HG03571 (cell line): ENCODE results near the gene KLC1.

Source experiments
- ATAC-seq: cut with Tn5 transposase; IDR thresholded peaks from one replicate; pipeline ENCODE4 v1.9.1; 2021; ENCODE audit not compliant: unreplicated experiment

Gene KLC1

GRCh38 chr14:103716091-103716801, 87.2 kb downstream of the KLC1 start:
- peak; percentile 4 for ATAC-seq

GRCh38 chr14:103716899-103717411, 87.9 kb downstream of the KLC1 start:
- ATAC-seq = no peak

DNA sequence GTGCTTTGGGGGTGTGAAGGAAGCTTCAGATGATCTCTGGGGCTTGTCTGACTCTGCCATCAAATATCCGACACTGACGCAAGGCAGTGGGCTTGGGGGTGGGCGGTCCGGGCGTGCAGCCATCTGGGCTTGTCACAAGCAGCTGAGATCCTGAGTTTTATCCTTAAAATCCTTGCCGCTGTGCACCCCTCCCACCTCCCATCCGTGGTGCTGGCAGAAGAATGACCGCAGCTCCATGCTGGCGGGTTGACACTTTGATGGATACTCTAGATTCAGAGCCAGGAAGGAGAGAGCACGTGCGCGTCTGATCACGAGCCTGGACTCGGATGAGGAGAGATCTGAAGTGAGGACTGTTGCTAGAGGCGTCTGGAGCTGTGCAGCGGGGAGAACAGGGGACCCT, 89.6 kb downstream of the KLC1 start:
- no peak for ATAC-seq

DNA sequence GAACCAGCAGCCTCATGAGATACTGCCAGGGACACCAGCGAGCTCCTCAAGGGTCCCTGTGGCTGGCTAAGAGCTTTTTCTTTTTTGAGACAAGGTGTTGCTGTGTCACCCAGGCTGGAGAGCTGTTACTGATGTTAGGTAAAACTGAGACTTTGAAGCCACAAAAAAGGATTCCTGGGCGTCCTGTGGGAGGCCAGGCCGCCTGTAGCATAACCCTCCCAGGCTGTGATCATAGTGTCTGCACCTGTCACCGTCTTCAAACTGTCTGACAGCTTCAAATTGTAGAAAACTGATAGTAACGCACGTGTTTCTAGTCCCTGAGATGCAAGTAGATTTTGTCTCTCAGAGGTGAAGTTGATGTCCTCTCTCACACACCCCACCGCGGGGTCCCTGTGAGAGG, 90.7 kb downstream of the KLC1 start:
- ATAC-seq = no peak

DNA sequence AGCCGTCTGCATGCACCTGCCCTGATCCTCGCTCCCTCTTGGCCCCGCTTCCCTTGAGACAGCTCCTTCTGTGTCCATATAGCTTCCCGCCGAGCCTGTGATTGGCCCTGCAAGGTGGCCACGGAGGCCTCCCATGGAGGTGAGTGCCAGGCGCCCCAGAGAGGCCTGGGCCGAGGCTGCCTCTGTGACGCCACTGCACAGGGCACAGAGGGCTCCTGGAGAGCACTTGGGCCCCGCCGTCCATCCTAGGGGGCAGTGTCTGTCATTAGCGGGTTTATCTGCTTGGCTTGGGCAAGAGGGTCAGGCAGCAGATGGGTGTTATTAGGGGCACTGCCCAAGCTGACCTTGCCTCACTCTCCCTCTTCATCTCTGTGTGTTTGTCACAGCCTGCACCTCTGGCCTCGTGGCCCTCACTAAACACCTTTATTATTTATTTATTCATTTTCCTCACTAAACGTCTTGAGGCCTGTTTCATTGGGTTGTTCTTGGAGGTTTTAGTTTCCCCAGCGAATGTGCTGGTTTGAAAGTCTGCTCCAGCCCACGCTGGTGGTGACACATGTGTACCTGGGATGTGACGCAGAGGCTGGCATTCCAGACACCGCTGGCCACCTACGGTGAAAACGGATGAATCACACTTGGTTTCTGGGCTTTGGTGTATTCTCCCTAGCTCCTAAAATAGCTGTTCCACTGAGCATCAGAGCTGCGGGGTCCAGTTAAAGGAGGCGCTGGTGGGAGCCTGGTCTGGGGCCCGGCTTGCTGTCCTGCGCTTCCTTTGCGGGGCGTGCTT, 92.5 kb downstream of the KLC1 start:
- no peak for ATAC-seq

DNA sequence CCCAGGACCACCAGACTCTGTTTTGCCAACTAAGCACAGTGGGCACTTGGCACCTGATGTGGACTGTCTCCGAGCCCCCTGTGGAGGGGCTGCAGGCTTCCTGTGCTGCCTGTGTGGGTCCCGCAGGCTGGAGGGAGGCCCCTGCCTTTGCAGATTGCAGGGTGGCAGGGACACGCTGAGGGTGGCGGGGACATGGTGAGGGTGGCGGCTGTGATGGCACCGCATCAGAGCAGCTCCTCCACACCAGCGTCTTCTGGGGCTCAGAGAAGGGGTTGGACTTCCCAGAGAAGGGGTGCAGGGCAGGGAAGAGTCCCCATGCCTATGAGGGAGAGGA, 94.7 kb downstream of the KLC1 start:
- ATAC-seq = no peak

GRCh38 chr14:103724116-103724515, 95.1 kb downstream of the KLC1 start:
- ATAC-seq = no peak

DNA sequence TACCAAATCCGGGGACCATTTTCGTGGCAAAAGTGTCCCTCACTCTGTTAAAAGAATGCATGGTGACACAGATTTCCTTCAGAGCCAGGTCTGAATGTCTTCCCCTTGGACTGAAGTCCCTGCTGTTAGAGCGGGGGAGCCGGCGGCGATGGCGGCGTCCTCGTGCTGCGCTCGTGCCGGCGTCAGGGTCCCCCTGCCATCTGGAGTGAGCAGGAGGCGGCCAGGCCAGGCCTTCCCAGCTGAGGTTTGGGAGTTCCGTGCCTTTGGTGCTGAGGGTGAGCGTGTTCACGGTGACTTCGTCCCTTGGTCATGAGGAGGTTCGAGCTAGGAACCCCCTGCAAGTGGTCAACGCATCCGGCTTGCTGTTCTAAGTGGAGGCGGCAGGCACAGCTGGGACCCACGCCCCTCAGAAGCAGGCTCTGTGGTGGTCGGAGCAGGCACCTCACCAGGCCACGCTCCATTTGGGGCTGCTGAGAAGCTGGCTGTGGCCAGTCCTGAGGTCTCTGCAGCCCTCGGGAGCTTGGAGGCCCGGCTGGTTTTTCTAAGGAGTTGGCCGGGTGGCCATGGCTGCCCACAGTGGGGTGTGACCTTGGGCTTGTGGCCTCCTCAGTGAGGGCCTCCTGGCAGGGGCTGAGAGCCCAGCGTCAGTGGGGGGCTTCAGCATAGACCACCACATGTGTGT, 96.1 kb downstream of the KLC1 start:
- ATAC-seq = no peak

- ATAC-seq = no peak
Measured at GRCh38 chr14:103725739-103726395, 96.9 kb downstream of the KLC1 start.

DNA sequence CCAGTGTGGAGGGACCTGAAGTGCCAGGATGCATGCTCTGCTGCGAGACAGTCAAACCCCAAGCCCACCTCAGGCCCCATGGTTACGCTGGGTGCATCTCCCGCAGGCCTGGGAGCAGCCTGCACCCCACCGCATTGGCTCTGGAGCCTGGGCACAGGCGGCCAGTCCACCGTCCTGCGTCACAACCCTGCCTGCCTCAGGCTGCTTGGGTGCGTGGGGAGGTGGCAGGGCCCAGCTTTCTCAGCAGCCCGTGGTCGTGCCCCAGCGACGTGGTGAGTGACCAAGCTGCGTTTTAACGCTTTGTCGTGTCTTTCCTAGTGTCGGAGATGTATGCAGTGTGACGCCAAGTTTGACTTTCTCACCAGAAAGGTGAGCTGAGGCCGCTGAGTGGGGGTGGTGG, 97.5 kb downstream of the KLC1 start:
- no peak for ATAC-seq

DNA sequence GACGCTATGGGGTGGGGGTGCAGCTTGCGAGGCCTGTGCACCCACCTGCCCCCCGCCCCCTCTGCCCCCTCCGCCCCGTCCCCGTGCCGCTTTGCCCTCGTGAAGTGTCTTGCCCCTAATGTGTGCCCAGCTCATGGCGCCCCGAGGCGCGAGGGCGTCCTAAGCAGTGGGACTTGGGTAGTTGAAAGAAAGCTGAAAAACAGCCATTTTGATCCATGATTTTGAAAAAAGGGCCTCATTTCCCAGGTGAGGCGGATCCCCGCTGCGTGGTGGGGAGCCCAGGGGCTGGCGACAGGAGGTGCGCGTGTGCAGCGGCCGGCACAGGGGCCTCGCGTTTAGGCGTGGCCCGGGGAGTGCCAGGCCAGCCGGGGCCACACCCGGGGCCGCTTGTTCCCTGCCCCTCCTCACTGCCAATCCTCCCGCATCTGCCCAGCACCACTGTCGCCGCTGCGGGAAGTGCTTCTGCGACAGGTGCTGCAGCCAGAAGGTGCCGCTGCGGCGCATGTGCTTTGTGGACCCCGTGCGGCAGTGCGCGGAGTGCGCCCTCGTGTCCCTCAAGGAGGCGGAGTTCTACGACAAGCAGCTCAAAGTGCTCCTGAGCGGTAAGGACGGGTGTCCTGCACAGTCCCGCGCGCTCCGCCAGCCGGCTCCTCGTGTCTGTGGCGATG, 98.4 kb downstream of the KLC1 start:
- ATAC-seq = no peak

- ATAC-seq = no peak
Measured at GRCh38 chr14:103728141-103728540, 99.1 kb downstream of the KLC1 start.

GRCh38 chr14:103728721-103729120, 99.7 kb downstream of the KLC1 start:
- ATAC-seq = no peak

GRCh38 chr14:103729496-103730448, 100.8 kb downstream of the KLC1 start:
- ATAC-seq = no peak

DNA sequence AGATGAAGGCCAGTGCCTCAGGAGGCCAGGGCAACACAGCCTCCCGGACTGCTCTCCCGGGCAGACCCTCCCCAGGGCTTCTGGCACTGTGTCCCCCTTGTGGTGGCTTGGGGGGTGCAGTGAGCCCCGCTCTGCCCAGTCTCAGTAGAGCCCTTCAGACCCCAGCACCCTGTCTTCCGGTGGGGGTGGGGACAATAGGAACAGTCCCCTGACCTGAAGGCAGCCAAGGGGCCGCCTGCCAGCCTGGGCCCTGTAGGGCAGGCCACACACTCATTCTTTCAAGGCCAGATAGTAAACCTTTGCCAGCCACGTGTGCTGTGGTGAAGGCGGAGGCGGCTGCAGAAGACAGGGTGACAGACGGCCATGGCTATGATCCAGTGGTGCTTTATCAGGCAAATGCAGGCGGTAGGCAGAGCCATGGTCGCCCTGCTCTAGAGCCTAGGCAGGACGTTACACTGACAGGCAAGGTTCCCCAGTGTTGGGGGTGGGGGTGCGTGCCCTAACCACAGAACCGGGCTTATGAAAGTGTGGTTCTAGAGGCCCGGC, 101.6 kb downstream of the KLC1 start:
- no peak for ATAC-seq

DNA sequence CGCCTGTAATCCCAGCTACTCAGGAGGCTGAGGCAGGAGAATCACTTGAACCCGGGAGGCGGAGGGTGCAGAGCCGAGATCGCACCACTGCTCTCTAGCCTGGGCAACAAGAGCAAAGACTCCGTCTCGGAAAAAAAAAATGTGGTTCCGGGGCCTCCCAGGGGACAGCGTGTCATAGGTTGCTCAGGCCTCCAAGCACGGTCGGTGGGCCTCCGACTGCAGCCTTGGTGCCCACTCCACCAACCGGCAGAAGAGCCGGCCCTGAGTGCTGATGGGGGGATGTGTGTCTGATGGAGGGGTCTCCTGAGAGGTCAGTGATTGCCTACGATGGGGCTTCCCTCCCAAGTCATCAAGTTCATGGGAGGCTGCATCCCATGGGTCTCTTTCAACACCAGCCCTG, 102.5 kb downstream of the KLC1 start:
- ATAC-seq = no peak

DNA sequence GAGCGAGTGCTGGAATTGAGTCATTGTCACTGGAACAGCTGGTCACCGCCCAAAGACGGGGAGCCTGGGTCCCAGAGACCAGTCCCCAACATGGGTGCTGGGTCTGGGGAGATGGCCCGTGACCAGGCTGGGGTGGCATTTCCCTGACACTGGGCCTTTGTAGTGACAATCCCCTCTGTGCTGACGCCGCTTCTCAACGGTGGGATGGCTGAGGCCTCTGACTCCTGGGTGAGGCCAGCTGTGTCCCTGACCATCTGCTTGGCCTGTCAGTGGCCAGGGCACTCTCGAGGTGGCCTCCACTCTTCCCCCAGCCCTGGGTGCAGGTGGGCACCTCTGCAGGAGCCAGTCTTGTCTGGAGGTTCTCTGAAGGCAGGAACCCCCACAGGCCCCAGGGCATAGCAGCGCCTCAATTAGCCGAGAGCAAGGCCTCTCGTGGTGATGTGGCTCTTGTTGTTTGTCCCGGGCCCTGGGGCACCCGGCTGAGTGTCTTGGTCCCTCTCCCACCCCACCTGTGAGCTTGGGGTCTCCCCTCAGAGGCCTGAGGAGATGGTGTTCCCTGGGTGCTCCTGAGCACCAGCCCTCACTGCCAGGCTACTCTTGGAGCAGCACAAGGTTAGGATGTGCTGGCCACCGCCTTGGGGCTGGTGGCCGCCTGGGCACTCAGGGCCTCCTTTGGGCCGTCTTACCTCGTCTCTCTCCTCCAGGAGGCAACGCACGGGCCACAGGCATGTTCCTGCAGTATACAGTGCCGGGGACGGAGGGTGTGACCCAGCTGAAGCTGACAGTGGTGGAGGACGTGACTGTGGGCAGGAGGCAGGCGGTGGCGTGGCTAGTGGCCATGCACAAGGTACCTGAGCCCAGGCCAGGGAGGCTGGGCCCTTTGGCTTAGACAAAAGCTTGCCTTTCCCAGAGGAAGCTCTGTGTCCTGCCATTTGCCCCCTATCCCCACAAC, 103.2 kb downstream of the KLC1 start:
- no peak for ATAC-seq

DNA sequence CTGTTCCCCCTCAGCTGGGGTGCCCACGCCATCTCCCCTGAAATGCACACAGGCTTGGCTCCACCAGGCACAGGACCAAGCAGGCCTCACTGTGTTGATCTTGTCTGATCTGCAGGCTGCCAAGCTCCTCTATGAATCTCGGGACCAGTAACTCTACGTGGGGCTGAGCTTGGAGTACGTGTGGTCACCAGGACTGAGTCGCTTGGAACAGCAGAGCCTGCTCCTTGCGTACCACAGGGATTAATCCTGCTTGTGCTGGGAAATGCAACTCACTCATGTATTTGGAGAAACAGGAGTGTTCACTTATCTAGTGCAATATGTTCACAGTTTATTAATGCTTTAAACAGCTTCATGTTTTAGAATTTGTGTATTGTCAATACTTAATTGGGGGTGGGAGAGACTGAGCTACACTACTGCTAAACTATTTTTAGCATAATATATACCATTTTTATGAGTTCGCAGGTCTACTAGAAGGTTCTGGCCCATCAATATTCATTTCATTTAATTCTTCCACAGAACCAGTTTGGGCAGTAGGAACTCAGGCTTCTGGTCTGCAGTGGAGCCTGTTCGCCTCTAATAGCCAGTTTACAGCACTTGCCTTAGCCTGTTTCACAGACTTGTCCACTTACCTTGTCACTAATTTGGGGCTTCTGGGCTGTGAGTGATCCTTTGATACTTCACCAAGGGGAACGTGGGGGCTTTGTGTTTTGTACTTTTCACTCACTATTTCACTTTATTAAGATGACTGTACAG, 104.0 kb downstream of the KLC1 start:
- no peak for ATAC-seq
